ENCODE data around the gene BSPH1.
"Not testable (repeated sequence)": the region's sequence is repeated elsewhere in the genome, so short reads cannot be mapped to it uniquely, and the experiment has no call there.

The BSPH1 gene

GRCh38 chr19:47996230-47996727 is 4.3 kb upstream of the BSPH1 start:
- no peaks in the 10 kb centered on the region for H3K36me3 ChIP-seq (ENCODE audit: control insufficient read depth in 4 of 4, insufficient read depth in 4 of 4, low read length in 3 of 4)
- H3K9me3 ChIP-seq (ENCODE audit: control extremely low read depth in 1 of 5, control insufficient read depth in 4 of 5, insufficient read depth in 2 of 5, low read depth in 1 of 5, low read length in 4 of 5), result peaks cover 0 to 6% (median 0%) of the 10 kb centered on the region in 5 experiments
- no peak overlapping the region for H3K4me3 ChIP-seq (ENCODE audit: control insufficient read depth in 1 of 7, extremely low read depth in 1 of 7, insufficient read depth in 4 of 7, low read depth in 2 of 7, low read length in 6 of 7)
- POLR2A ChIA-PET, result no interaction called here
- no peak overlapping the region for H3K27ac ChIP-seq (ENCODE audit: insufficient read depth in 1 of 2, low read depth in 1 of 2, low read length in 2 of 2, poor library complexity in 1 of 2, severe bottlenecking in 2 of 2)
- CTCF ChIA-PET, result no interaction called here
- no peaks in the 10 kb centered on the region for H3K4me1 ChIP-seq (ENCODE audit: control extremely low read depth in 1 of 4, control insufficient read depth in 4 of 4, insufficient read depth in 4 of 4, low read length in 3 of 4)
- 100% methylated on average over 1 of the region's 1 CpG for WGBS (ENCODE audit: insufficient coverage)
- DNase-seq, result no peak
- peaks cover 2 to 20% (median 4%) of the 10 kb centered on the region in 5 experiments for H3K27me3 ChIP-seq (replicated peaks in 2 of 5; ENCODE audit: control insufficient read depth in 4 of 5, insufficient read depth in 5 of 5, low read length in 4 of 5)

GRCh38 chr19:47994209-47994802 is 2.3 kb upstream of the BSPH1 start, which contains the start of gene ELSPBP1:
ELSPBP1 (plus strand) TSS chr19:47994632; CDS start chr19:48008668, 14,036 bp downstream.
- POLR2A ChIA-PET, result interaction anchor here (0.6 kb wide), 1 partner anchor 156 kb away, joined by 4 read pairs; no protein-coding TSS in a partner anchor
- Histone ChIP-seq H3K36me3 (ENCODE audit: control insufficient read depth in 4 of 4, insufficient read depth in 4 of 4, low read length in 3 of 4) (no peaks in the 10 kb centered on the region), H3K27ac (ENCODE audit: insufficient read depth in 1 of 2, low read depth in 1 of 2, low read length in 2 of 2, poor library complexity in 1 of 2, severe bottlenecking in 2 of 2) (no peak within 1 kb of the TSS), H3K27me3 (replicated peaks in 2 of 5; ENCODE audit: control insufficient read depth in 4 of 5, insufficient read depth in 5 of 5, low read length in 4 of 5) (peaks cover 2 to 31% (median 4%) of the 10 kb centered on the region in 5 experiments), H3K4me1 (ENCODE audit: control extremely low read depth in 1 of 4, control insufficient read depth in 4 of 4, insufficient read depth in 4 of 4, low read length in 3 of 4) (no peaks in the 10 kb centered on the region), H3K4me3 (ENCODE audit: control insufficient read depth in 1 of 7, extremely low read depth in 1 of 7, insufficient read depth in 4 of 7, low read depth in 2 of 7, low read length in 6 of 7) (no peak within 1 kb of the TSS), H3K9me3 (ENCODE audit: control extremely low read depth in 1 of 5, control insufficient read depth in 4 of 5, insufficient read depth in 2 of 5, low read depth in 1 of 5, low read length in 4 of 5) (no peaks in the 10 kb centered on the region)
- CTCF ChIA-PET, result no interaction called here
- DNase-seq, result no peak
- WGBS (ENCODE audit: insufficient coverage), result 74% methylated on average over 5 of the region's 5 CpGs

- CTCF ChIA-PET, result no interaction called here
- DNase-seq, result no peak
- Histone ChIP-seq H3K27ac (ENCODE audit: insufficient read depth in 1 of 2, low read depth in 1 of 2, low read length in 2 of 2, poor library complexity in 1 of 2, severe bottlenecking in 2 of 2) (no peak overlapping the region), H3K4me3 (ENCODE audit: control insufficient read depth in 1 of 7, extremely low read depth in 1 of 7, insufficient read depth in 4 of 7, low read depth in 2 of 7, low read length in 6 of 7) (no peak overlapping the region), H3K36me3 (ENCODE audit: control insufficient read depth in 4 of 4, insufficient read depth in 4 of 4, low read length in 3 of 4) (no peaks in the 10 kb centered on the region), H3K4me1 (ENCODE audit: control extremely low read depth in 1 of 4, control insufficient read depth in 4 of 4, insufficient read depth in 4 of 4, low read length in 3 of 4) (no peaks in the 10 kb centered on the region), H3K27me3 (replicated peaks in 2 of 5; ENCODE audit: control insufficient read depth in 4 of 5, insufficient read depth in 5 of 5, low read length in 4 of 5) (peaks cover 2 to 44% (median 4%) of the 10 kb centered on the region in 5 experiments), H3K9me3 (ENCODE audit: control extremely low read depth in 1 of 5, control insufficient read depth in 4 of 5, insufficient read depth in 2 of 5, low read depth in 1 of 5, low read length in 4 of 5) (no peaks in the 10 kb centered on the region)
- WGBS (ENCODE audit: insufficient coverage), result 44% methylated on average over 10 of the region's 10 CpGs
- POLR2A ChIA-PET, result no interaction called here
Measured at GRCh38 chr19:47991191-47991808, 670 bp downstream of the BSPH1 start.

GRCh38 chr19:47973529-47973928 is 18.4 kb downstream of the BSPH1 start:
- WGBS (ENCODE audit: insufficient coverage), result 83% methylated on average over 6 of the region's 6 CpGs
- Histone ChIP-seq H3K27ac (ENCODE audit: insufficient read depth in 1 of 2, low read depth in 1 of 2, low read length in 2 of 2, poor library complexity in 1 of 2, severe bottlenecking in 2 of 2) (no peak overlapping the region), H3K9me3 (ENCODE audit: control extremely low read depth in 1 of 5, control insufficient read depth in 4 of 5, insufficient read depth in 2 of 5, low read depth in 1 of 5, low read length in 4 of 5) (no peaks in the 10 kb centered on the region), H3K4me1 (ENCODE audit: control extremely low read depth in 1 of 4, control insufficient read depth in 4 of 4, insufficient read depth in 4 of 4, low read length in 3 of 4) (no peaks in the 10 kb centered on the region), H3K36me3 (ENCODE audit: control insufficient read depth in 4 of 4, insufficient read depth in 4 of 4, low read length in 3 of 4) (no peaks in the 10 kb centered on the region), H3K4me3 (ENCODE audit: control insufficient read depth in 1 of 7, extremely low read depth in 1 of 7, insufficient read depth in 4 of 7, low read depth in 2 of 7, low read length in 6 of 7) (no peak overlapping the region), H3K27me3 (replicated peaks in 2 of 5; ENCODE audit: control insufficient read depth in 4 of 5, insufficient read depth in 5 of 5, low read length in 4 of 5) (peaks cover 0 to 27% (median 3%) of the 10 kb centered on the region in 5 experiments)
- CTCF ChIA-PET, result interaction anchor here (1.2 kb wide), 2 partner anchors 11 to 12 kb away, joined by 3 read pairs; no protein-coding TSS in a partner anchor
- POLR2A ChIA-PET, result interaction anchor here (0.7 kb wide), 1 partner anchor 181 kb away, joined by 3 read pairs; no protein-coding TSS in a partner anchor
- DNase-seq, result peak in 2 of 3 donors; percentile 29 to 42

GRCh38 chr19:47955936-47956335 is 36.0 kb downstream of the BSPH1 start:
- H3K27me3 ChIP-seq (replicated peaks in 2 of 5; ENCODE audit: control insufficient read depth in 4 of 5, insufficient read depth in 5 of 5, low read length in 4 of 5); H3K27ac ChIP-seq (ENCODE audit: insufficient read depth in 1 of 2, low read depth in 1 of 2, low read length in 2 of 2, poor library complexity in 1 of 2, severe bottlenecking in 2 of 2); H3K36me3 ChIP-seq (ENCODE audit: control insufficient read depth in 4 of 4, insufficient read depth in 4 of 4, low read length in 3 of 4); CTCF ChIA-PET; DNase-seq; H3K9me3 ChIP-seq (ENCODE audit: control extremely low read depth in 1 of 5, control insufficient read depth in 4 of 5, insufficient read depth in 2 of 5, low read depth in 1 of 5, low read length in 4 of 5); H3K4me1 ChIP-seq (ENCODE audit: control extremely low read depth in 1 of 4, control insufficient read depth in 4 of 4, insufficient read depth in 4 of 4, low read length in 3 of 4); H3K4me3 ChIP-seq (ENCODE audit: control insufficient read depth in 1 of 7, extremely low read depth in 1 of 7, insufficient read depth in 4 of 7, low read depth in 2 of 7, low read length in 6 of 7); POLR2A ChIA-PET: not testable (repeated sequence)
- WGBS (ENCODE audit: insufficient coverage), result 99% methylated on average over 6 of the region's 11 CpGs

- DNase-seq; H3K9me3 ChIP-seq (ENCODE audit: control extremely low read depth in 1 of 5, control insufficient read depth in 4 of 5, insufficient read depth in 2 of 5, low read depth in 1 of 5, low read length in 4 of 5); H3K4me1 ChIP-seq (ENCODE audit: control extremely low read depth in 1 of 4, control insufficient read depth in 4 of 4, insufficient read depth in 4 of 4, low read length in 3 of 4); H3K36me3 ChIP-seq (ENCODE audit: control insufficient read depth in 4 of 4, insufficient read depth in 4 of 4, low read length in 3 of 4); H3K4me3 ChIP-seq (ENCODE audit: control insufficient read depth in 1 of 7, extremely low read depth in 1 of 7, insufficient read depth in 4 of 7, low read depth in 2 of 7, low read length in 6 of 7); POLR2A ChIA-PET; H3K27ac ChIP-seq (ENCODE audit: insufficient read depth in 1 of 2, low read depth in 1 of 2, low read length in 2 of 2, poor library complexity in 1 of 2, severe bottlenecking in 2 of 2); CTCF ChIA-PET; H3K27me3 ChIP-seq (replicated peaks in 2 of 5; ENCODE audit: control insufficient read depth in 4 of 5, insufficient read depth in 5 of 5, low read length in 4 of 5): not testable (repeated sequence)
- WGBS (ENCODE audit: insufficient coverage), result no CpG with 5 or more reads among the region's 21 CpGs
Measured at GRCh38 chr19:47952132-47952531, 39.8 kb downstream of the BSPH1 start.

- DNase-seq; H3K27me3 ChIP-seq (replicated peaks in 2 of 5; ENCODE audit: control insufficient read depth in 4 of 5, insufficient read depth in 5 of 5, low read length in 4 of 5); H3K4me1 ChIP-seq (ENCODE audit: control extremely low read depth in 1 of 4, control insufficient read depth in 4 of 4, insufficient read depth in 4 of 4, low read length in 3 of 4); H3K4me3 ChIP-seq (ENCODE audit: control insufficient read depth in 1 of 7, extremely low read depth in 1 of 7, insufficient read depth in 4 of 7, low read depth in 2 of 7, low read length in 6 of 7); H3K36me3 ChIP-seq (ENCODE audit: control insufficient read depth in 4 of 4, insufficient read depth in 4 of 4, low read length in 3 of 4); H3K9me3 ChIP-seq (ENCODE audit: control extremely low read depth in 1 of 5, control insufficient read depth in 4 of 5, insufficient read depth in 2 of 5, low read depth in 1 of 5, low read length in 4 of 5); POLR2A ChIA-PET; CTCF ChIA-PET; H3K27ac ChIP-seq (ENCODE audit: insufficient read depth in 1 of 2, low read depth in 1 of 2, low read length in 2 of 2, poor library complexity in 1 of 2, severe bottlenecking in 2 of 2): not testable (repeated sequence)
- 91% methylated on average over 13 of the region's 24 CpGs for WGBS (ENCODE audit: insufficient coverage)
Measured at GRCh38 chr19:47949852-47950521, 42.0 kb downstream of the BSPH1 start.
